GM18909 (cell line): Measurements from ENCODE around the gene MAPK1.
"Not testable (repeated sequence)": the region's sequence is repeated elsewhere in the genome, so short reads cannot be mapped to it uniquely, and the experiment has no call there.

ENCODE experiments used
- ATAC-seq: cut with Tn5 transposase; IDR thresholded peaks from one replicate; pipeline ENCODE4 v1.9.1; 2021; ENCODE audit warnings: mild to moderate bottlenecking; ENCODE audit not compliant: unreplicated experiment, poor library complexity

MAPK1 gene

GRCh38 chr22:21882754-21883333, 15.4 kb upstream of the MAPK1 start:
- ATAC-seq: not testable (repeated sequence)

GRCh38 chr22:21881841-21882753, 14.7 kb upstream of the MAPK1 start:
- ATAC-seq: no peak

- ATAC-seq: no peak
These were observed 9.2 kb upstream of the MAPK1 start for GRCh38 chr22:21876486-21877176.

- ATAC-seq: not testable (repeated sequence)
These were observed 7.5 kb upstream of the MAPK1 start for GRCh38 chr22:21874953-21875352.

- no peak for ATAC-seq
These were observed 6.2 kb upstream of the MAPK1 start for GRCh38 chr22:21873619-21874018.

- not testable (repeated sequence) for ATAC-seq
These were observed 5.3 kb upstream of the MAPK1 start for GRCh38 chr22:21872741-21873140.

- ATAC-seq: no peak
These were observed 1.2 kb upstream of the MAPK1 start for GRCh38 chr22:21868651-21869050.

- peak; percentile 38 for ATAC-seq
These were observed 465 bp downstream of the MAPK1 start for GRCh38 chr22:21866833-21867527.

- ATAC-seq: no peak
These were observed 2.4 kb downstream of the MAPK1 start for GRCh38 chr22:21865041-21865440.

GRCh38 chr22:21862386-21863245, 4.8 kb downstream of the MAPK1 start:
- ATAC-seq: no peak

- ATAC-seq: no peak
These were observed 5.6 kb downstream of the MAPK1 start for GRCh38 chr22:21861851-21862250.

- no peak for ATAC-seq
These were observed 6.1 kb downstream of the MAPK1 start for GRCh38 chr22:21861264-21861848.

- no peak for ATAC-seq
These were observed 6.9 kb downstream of the MAPK1 start for GRCh38 chr22:21860491-21861039.

- ATAC-seq: no peak
These were observed 9.2 kb downstream of the MAPK1 start for GRCh38 chr22:21858025-21858764.

- ATAC-seq: no peak
These were observed 9.9 kb downstream of the MAPK1 start for GRCh38 chr22:21857481-21857914.

GRCh38 chr22:21856868-21857267, 10.6 kb downstream of the MAPK1 start:
- no peak for ATAC-seq

- ATAC-seq: no peak
These were observed 11.2 kb downstream of the MAPK1 start for GRCh38 chr22:21856197-21856596.

GRCh38 chr22:21855676-21856075, 11.8 kb downstream of the MAPK1 start:
- ATAC-seq: no peak
